GM19238 (cell line): Measurements from ENCODE around the gene KLHL8.

Experiments used
- DNase-seq: peaks from one replicate; pipeline ENCODE4 v3.0.0; 2011; ENCODE audit warnings: low spot score; ENCODE audit not compliant: insufficient read length

The KLHL8 gene

GRCh38 chr4:87121341-87122065 is 98.9 kb downstream of the KLHL8 start:
- DNase-seq: no peak

GRCh38 chr4:87120411-87121162 is 99.8 kb downstream of the KLHL8 start:
- no peak for DNase-seq

DNA sequence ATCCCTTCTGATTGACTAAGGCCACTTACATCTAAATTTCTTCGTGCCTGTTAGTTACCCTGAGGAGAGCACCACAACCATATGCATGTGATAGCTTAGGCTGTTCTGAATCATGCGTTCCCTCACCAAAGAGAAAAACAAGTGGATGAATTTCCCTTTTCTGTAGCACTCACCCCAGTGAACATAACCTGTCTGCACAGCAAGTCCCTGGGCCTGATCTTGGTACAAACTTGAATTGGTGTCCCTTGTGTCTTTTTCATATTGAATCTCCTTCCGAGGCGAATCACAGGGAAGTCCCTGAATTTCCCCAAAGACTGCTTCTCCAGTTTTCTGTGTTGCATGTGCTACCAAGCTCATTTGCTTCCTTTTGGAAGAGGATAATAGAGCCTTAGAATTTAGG is 100.4 kb downstream of the KLHL8 start:
- DNase-seq: no peak

DNA sequence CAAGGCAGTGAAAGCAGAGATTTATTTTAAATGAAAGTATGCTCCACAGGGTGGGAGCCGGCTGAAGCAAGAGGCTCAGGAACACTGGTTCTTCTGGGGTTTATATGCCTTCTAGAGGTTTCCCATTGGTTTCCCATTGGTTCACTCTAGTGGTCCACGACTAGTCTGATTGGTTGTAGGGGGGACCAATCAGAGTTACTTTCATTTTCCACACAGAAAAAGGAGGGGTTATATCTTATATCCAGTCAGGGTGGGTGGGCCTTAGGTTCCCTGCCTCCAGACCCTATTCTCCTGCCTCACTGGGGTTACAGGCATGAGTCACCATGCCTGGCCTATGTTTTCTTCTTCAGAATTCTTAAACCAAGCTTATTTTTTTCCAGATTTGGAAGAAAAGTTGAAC is 101.6 kb downstream of the KLHL8 start:
- DNase-seq: no peak

GRCh38 chr4:87118421-87118820 is 102.0 kb downstream of the KLHL8 start:
- no peak for DNase-seq

DNA sequence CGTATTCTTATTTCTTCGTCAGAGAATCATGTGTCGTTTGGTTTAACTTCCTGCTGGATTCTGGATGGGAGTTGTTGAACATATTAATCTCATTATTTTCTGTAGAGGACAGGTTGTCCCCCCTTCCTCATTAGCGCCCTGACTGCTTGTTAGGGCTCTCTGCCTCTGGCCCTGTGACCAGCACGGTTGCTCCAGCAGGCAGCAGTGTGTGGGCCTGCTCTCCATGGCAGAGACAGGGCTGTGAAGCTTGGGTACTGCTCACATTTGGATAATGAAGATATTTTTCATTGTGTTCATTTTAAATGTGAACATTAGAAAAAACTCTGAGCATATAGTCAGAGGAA is 102.7 kb downstream of the KLHL8 start:
- no peak for DNase-seq

- no peak for DNase-seq
Observed at GRCh38 chr4:87117051-87117731, 103.2 kb downstream of the KLHL8 start.

- DNase-seq: no peak
Observed at GRCh38 chr4:87116231-87116630, 104.2 kb downstream of the KLHL8 start.

GRCh38 chr4:87114245-87115062 is 106.0 kb downstream of the KLHL8 start:
- no peak for DNase-seq

DNA sequence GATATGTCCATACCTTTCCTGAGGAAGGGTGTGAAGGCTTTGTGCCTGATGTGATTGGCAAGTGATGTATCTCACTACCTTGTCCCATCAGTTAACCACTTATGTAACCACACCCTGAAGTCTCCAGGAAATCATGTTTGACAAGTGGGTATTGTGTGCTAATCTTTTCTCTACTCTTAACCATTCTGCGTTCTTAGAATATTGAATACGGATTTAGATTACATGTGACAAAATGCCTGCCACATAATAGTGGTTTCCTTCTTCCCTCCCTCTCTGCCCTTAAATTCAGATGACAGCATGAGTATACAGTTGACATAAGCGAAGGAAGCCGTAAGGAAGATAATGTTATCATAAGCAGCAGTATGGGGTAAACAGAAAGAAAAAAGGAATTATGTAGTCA is 108.4 kb downstream of the KLHL8 start:
- no peak for DNase-seq
